PFSK-1 (cell line): ENCODE data around the gene MARCHF7.

Experiments
- FOXP2 ChIP-seq: optimal IDR thresholded peaks from 2 replicates; pipeline ENCODE3; 2011; ENCODE audit warnings: borderline replicate concordance, control low read depth, inconsistent platforms; ENCODE audit not compliant: insufficient read depth; ENCODE audit errors: extremely low read length, extremely low read depth
- POLR2AphosphoS5 ChIP-seq: IDR thresholded peaks from 2 replicates; pipeline ENCODE4 v1.6.1; 2012; ENCODE audit warnings: low read depth, mild to moderate bottlenecking, control low read depth, low read length, moderate library complexity
- REST ChIP-seq, 2 experiments: IDR thresholded peaks; 2 replicates each; pipeline versions ENCODE4 v1.6.1 to v1.8.0; 2011 to 2012; ENCODE audit warnings: low read depth in 2 of 2, low read length in 2 of 2, control low read depth in 1 of 2, inconsistent platforms in 1 of 2, mild to moderate bottlenecking in 1 of 2, moderate library complexity in 1 of 2; ENCODE audit not compliant: insufficient read depth in 1 of 2
- SIN3A ChIP-seq: IDR thresholded peaks from 2 replicates; pipeline ENCODE4 v1.6.1; 2012; ENCODE audit warnings: mild to moderate bottlenecking, low read length, moderate library complexity, borderline replicate concordance; ENCODE audit not compliant: insufficient read depth
- TAF1 ChIP-seq: IDR thresholded peaks from 2 replicates; pipeline ENCODE4 v1.6.1; 2012; ENCODE audit warnings: low read length, control low read depth, borderline replicate concordance; ENCODE audit not compliant: insufficient read depth

DNA sequence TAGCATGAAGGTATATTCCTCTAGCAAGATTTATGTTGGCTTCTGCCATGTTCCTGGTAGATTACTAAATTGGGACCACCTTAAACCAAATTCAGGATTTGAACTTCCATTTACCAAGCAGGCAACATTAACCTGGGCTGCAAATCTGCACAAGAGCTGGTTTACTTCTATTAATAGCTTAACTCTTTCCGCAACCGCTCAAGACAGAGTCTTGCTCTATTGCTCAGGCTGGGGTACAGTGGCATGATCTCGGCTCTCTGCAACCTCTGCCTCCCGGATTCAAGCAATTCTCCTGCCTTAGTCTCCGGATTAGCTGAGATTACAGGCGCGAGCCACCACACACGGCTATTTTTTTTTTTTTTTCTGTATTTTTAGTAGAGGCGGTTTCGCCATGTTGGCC lies 8.4 kb downstream of the MARCHF7 start:
- TF ChIP-seq REST (IDR thresholded peaks at IDR 0.05; ENCODE audit: insufficient read depth in 1 of 2, low read depth in 2 of 2, low read length in 2 of 2) (no peak), POLR2AphosphoS5 (no peak), SIN3A (no peak), TAF1 (no peak), FOXP2 (no peak)
